Measurements from ENCODE around the gene PCDHAC1.

The PCDHAC1 gene

DNA sequence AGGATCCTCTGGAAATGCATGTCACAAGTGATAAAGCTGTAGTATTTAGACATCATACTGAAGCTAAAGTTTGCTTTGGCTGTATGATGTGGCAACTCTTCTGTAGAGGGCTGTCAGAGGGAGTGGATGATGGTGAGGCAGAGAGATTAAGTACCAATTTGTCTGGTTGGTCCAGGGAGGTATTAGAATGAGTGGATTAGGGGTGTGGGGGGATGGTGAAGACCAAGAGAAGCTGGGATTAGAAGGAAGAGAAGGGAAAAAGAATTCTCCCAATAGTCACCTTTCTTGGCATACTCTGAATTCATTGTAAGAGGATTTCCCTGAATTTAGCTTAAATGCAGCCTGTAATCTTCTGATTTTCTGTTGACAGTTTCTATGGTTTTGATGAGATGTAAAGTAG lies 43.8 kb downstream of the PCDHAC1 start:
- DNase-seq (ENCODE audit: low spot score) = no peak

DNA sequence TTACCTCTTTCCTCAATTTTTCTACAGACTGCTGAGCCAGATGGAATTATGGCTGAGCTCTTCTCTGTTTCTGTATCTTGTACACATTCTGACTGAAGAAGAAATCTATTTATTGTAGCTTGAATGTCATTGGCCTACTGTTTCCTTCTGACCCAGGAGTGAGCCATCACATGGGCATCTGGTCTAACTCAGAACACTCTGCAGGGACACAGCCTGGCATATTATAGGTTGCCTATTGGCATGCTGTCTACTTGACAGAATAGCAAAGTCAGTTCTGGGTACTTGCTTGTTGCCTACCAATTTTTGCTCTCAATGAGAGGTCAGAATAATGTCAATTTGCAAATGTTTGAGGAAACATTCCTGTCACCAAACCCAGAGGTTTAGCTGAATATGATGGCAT lies 47.5 kb downstream of the PCDHAC1 start:
- DNase-seq (ENCODE audit: low spot score) = no peak

DNA sequence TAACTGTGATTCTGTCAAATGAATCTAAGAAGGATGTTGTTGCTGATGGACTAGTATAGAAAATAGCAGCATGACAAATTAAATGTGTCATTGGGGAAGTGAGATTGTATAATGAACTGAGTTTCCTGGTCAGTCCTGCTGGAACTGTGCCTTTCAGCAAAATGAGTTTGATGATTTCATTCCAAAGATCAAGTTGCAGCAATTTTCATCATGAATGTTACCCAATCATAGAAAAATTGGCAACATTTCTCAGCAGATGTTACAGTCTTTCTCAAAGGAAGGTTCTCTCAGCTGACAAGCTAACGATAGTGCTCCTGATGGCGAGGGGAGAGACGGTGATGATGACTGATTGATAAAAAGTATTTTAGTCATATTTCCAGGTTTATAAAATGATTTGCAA lies 50.9 kb downstream of the PCDHAC1 start:
- no peak for DNase-seq (ENCODE audit: low spot score)

GRCh38 chr5:140978260-140978659 lies 52.2 kb downstream of the PCDHAC1 start:
- DNase-seq (ENCODE audit: low spot score) = no peak

- DNase-seq (ENCODE audit: low spot score) = no peak
Observed at GRCh38 chr5:140978983-140979382, 52.9 kb downstream of the PCDHAC1 start.
